NK-92 (cell line): ENCODE data around the gene SERINC5.

ENCODE experiments used
- DNase-seq: peaks from one replicate; lab custom pipeline; 2025; ENCODE audit not compliant: unreplicated experiment; lab: John Stamatoyannopoulos, UW

Gene SERINC5

GRCh38 chr5:80071510-80072021, 184.3 kb downstream of the SERINC5 start:
- DNase-seq, result no peak

DNA sequence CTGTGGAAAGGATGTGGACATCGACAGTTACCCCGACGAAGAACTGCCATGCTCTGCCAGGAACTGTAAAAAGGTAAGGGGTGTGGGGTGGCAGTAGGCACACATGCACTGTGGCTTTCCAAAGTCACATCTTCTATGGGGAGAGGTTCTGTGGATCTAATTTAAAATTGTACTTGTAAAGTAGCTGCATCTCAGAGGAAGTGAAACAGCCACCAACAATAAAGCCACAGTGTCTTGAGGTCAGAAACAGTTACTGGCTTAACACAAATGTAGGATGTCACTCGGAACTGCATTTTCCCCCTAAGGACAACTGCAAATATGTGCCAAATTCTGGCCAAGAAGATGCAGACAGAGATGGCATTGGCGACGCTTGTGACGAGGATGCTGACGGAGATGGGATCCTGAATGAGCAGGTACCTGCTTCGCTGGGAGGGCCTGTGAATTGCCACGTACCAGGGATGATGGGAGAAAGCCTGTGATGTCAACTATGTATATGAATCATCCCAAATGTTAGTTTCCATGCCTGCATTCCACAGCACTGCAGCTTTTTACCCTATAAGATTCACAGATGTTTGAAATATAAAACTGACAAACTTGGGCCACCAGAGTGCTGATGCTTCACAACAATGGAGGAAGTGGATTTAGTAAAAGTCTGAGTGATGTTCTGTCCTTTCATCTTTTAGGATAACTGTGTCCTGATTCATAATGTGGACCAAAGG, 185.4 kb downstream of the SERINC5 start:
- DNase-seq, result no peak

GRCh38 chr5:80069918-80070318, 185.9 kb downstream of the SERINC5 start:
- DNase-seq, result no peak

GRCh38 chr5:80069251-80069800, 186.5 kb downstream of the SERINC5 start:
- no peak for DNase-seq

DNA sequence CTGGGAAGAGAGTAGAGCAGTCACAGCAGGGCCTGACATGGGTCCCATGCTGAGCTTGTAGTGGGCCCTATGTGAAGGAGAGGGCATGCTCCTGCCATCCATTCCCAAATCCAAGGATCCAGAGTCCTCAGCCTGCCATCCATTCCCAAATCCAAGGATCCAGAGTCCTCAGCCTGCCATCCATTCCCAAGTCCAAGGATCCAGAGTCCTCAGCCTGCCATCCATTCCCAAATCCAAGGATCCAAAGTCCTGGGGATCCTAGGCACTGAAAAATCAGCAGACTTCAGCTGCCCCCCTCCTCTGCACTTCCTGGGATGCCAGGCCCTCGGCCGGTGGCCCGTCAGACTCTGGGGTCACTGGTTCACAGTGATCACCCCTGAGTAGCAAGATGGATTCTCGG, 187.1 kb downstream of the SERINC5 start:
- no peak for DNase-seq

- no peak for DNase-seq
These were observed 187.6 kb downstream of the SERINC5 start for GRCh38 chr5:80068246-80068636.

DNA sequence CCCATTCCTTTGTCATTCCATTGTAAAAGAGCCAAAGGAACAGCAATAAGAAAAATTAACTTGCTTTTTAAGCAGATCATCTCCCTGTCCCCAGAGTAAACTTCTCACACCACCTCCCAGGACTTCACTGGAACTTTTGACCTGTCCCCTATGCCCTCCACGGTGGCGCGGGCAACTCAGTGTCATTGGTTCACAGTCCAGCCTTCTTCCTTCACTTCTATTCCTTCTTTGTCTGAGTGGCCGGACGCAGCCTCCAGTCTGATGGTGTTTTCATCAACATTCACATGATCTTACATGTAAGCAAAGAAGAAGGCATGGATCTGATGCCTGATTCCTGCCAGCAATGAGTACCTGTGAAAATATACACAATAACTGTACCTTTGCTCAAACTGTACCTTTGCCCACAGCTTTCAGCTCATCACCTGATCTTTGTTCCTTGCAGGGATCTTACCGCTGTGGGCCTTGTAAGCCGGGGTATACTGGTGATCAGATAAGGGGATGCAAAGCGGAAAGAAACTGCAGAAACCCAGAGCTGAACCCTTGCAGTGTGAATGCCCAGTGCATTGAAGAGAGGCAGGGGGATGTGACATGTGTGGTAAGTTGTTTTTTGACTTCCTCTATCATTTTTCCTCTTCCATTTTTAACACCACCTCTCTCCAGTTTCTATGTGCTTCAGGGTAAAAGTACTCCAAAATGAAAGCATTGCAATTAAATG, 188.2 kb downstream of the SERINC5 start:
- no peak for DNase-seq

GRCh38 chr5:80067016-80067415, 188.8 kb downstream of the SERINC5 start:
- DNase-seq, result no peak

- DNase-seq, result no peak
These were observed 191.7 kb downstream of the SERINC5 start for GRCh38 chr5:80064124-80064523.
